GM19324 (cell line): ENCODE data around the gene PRSS50.
"Not testable (repeated sequence)": the region's sequence is repeated elsewhere in the genome, so short reads cannot be mapped to it uniquely, and the experiment has no call there.

ENCODE experiments used
- ATAC-seq: cut with Tn5 transposase; IDR thresholded peaks from one replicate; pipeline ENCODE4 v1.9.1; 2021; ENCODE audit warnings: mild to moderate bottlenecking, moderate library complexity; ENCODE audit not compliant: unreplicated experiment, low FRiP score

The PRSS50 gene

GRCh38 chr3:46717447-46718231, at the start of gene PRSS50:
PRSS50 (minus strand) TSS chr3:46717869; CDS start chr3:46717824, 45 bp downstream.
- no peak for ATAC-seq

- ATAC-seq: no peak
Observed at GRCh38 chr3:46764206-46764605, 46.5 kb upstream of the PRSS50 start.

GRCh38 chr3:46763178-46763577, 45.5 kb upstream of the PRSS50 start:
- ATAC-seq: no peak

GRCh38 chr3:46759239-46760167, 41.8 kb upstream of the PRSS50 start:
- ATAC-seq: no peak

- ATAC-seq: no peak
Observed at GRCh38 chr3:46756642-46757041, 39.0 kb upstream of the PRSS50 start.

- no peak for ATAC-seq
Observed at GRCh38 chr3:46755646-46756045, 38.0 kb upstream of the PRSS50 start.

- not testable (repeated sequence) for ATAC-seq
Observed at GRCh38 chr3:46753127-46753526, 35.5 kb upstream of the PRSS50 start.

GRCh38 chr3:46750555-46751038, 32.9 kb upstream of the PRSS50 start:
- no peak for ATAC-seq

- no peak for ATAC-seq
Observed at GRCh38 chr3:46749129-46749528, 31.5 kb upstream of the PRSS50 start.

GRCh38 chr3:46748170-46748569, 30.5 kb upstream of the PRSS50 start:
- ATAC-seq: no peak

- ATAC-seq: no peak
Observed at GRCh38 chr3:46746711-46747110, 29.0 kb upstream of the PRSS50 start.

- ATAC-seq: no peak
Observed at GRCh38 chr3:46742992-46743585, 25.4 kb upstream of the PRSS50 start.

- ATAC-seq: not testable (repeated sequence)
Observed at GRCh38 chr3:46739565-46739964, 21.9 kb upstream of the PRSS50 start.

GRCh38 chr3:46737329-46737731, 19.7 kb upstream of the PRSS50 start:
- ATAC-seq: no peak

GRCh38 chr3:46736006-46736872, 18.6 kb upstream of the PRSS50 start:
- ATAC-seq: no peak

- ATAC-seq: no peak
Observed at GRCh38 chr3:46734773-46735172, 17.1 kb upstream of the PRSS50 start.

- ATAC-seq: no peak
Observed at GRCh38 chr3:46733026-46733800, 15.5 kb upstream of the PRSS50 start.

- ATAC-seq: no peak
Observed at GRCh38 chr3:46731795-46732194, 14.1 kb upstream of the PRSS50 start.

- ATAC-seq: no peak
Observed at GRCh38 chr3:46730819-46731218, 13.2 kb upstream of the PRSS50 start.
